OCI-LY3 (cell line): ENCODE data around the gene BAIAP2.
A peak's percentile ranks its signal among the peaks of the same experiment; 100 is the strongest.

Experiments
- H2AFZ ChIP-seq: fragments of 200-600, 300-600 bp; shearing (Covaris generic); 2 replicates; pipeline ENCODE4 v1.6.0; 2014; ENCODE audit warnings: antibody characterized with exemption, low read depth, low read length
- H3K27ac ChIP-seq: fragments of 200-600, 300-600 bp; sonication (generic); 2 replicates; pipeline ENCODE4 v1.5.1; 2014; ENCODE audit warnings: mild to moderate bottlenecking, low read length, moderate library complexity, mixed read lengths
- H3K27me3 ChIP-seq: fragments of 200-600, 300-600 bp; sonication (generic); 2 replicates; pipeline ENCODE4 v1.6.1; 2014; ENCODE audit warnings: low read depth, low read length, mixed read lengths
- H3K36me3 ChIP-seq: fragments of 200-600, 300-600 bp; sonication (generic); replicated peaks from 2 replicates; pipeline ENCODE3; 2014; ENCODE audit warnings: low read depth, low read length, mixed read lengths
- H3K4me1 ChIP-seq: fragments of 300-600, 200-600 bp; sonication (generic); 2 replicates; pipeline ENCODE4 v1.6.1; 2014; ENCODE audit warnings: low read length, mixed read lengths
- H3K4me2 ChIP-seq: fragments of 200-600, 300-600 bp; sonication (generic); 2 replicates; pipeline ENCODE4 v1.6.1; 2014; ENCODE audit warnings: low read length, mixed read lengths
- H3K4me3 ChIP-seq: fragments of 300-600, 200-600 bp; sonication (generic); 2 replicates; pipeline ENCODE4 v1.5.1; 2014; ENCODE audit warnings: antibody characterized with exemption, mild to moderate bottlenecking, low read length, moderate library complexity
- H3K79me2 ChIP-seq: fragments of 300-600, 200-600 bp; shearing (Covaris generic); 2 replicates; pipeline ENCODE4 v1.6.1; 2014; ENCODE audit warnings: mild to moderate bottlenecking, low read length, mixed read lengths
- H3K9ac ChIP-seq: fragments of 300-600, 200-600 bp; shearing (Covaris generic); 2 replicates; pipeline ENCODE4 v1.6.0; 2014; ENCODE audit warnings: mild to moderate bottlenecking, low read length, moderate library complexity
- H3K9me3 ChIP-seq: fragments of 200-600, 300-600 bp; shearing (Covaris generic); 2 replicates; pipeline ENCODE4 v1.6.1; 2014; ENCODE audit warnings: low read length, mixed read lengths; ENCODE audit not compliant: insufficient read depth
- H4K20me1 ChIP-seq: fragments of 200-600, 300-600 bp; sonication (generic); 2 replicates; pipeline ENCODE4 v1.6.1; 2016; ENCODE audit warnings: low read length, mixed read lengths; ENCODE audit not compliant: insufficient read depth
- EZH2phosphoT487 ChIP-seq: fragments of 200-600 bp; shearing (Covaris generic); IDR thresholded peaks from 2 replicates; pipeline ENCODE4 v1.6.1; 2018; ENCODE audit warnings: antibody characterized with exemption, mixed run types, low read depth
- TF ChIP-seq, protein P1 (sequence below): fragments of 200-600, 300-600 bp; sonication (generic); IDR thresholded peaks from 2 replicates; pipeline ENCODE4 v1.5.1; 2014; ENCODE audit warnings: antibody characterized with exemption, low read length, low read depth

Gene BAIAP2

DNA sequence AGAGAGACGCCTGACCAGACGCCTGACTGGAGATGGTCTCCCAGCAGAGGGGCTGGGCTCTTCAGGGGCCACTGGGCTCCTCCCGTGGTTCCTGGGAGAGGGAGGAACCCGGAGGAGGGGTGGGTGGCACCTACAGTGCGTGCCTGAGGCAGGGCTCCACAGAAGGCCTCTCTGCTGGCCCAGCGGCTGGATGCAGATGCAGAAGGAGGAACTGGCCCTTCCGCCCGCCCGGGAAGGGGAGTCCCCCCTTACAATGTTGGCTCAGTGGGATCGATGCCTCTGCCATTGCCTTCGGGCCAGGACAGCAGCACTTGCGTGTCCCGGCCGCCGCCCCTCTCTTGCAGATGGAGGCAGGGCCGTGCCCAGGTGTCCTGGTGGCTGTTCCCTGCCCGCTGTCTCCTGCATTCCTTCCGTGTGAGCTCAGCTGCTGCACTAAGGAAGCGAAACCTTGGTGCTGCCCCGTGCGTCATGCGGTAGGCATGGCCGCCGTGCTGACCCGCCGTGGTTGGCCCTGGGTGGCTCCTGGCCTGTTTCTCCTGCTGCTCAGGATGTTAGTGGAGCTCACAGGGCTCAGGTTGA is 15.1 kb downstream of the BAIAP2 start:
- Histone ChIP-seq H3K4me1 (peaks cover 24% of the 10 kb centered on the region), H3K9me3 (no peaks in the 10 kb centered on the region), H3K4me3 (peak overlapping the region; percentile 79), H2AFZ (no peak overlapping the region; the same call in 1 of the 2 replicates), H3K27me3 (peaks cover 21% of the 10 kb centered on the region), H3K36me3 (no peaks in the 10 kb centered on the region), H4K20me1 (no peaks in the 10 kb centered on the region), H3K79me2 (no peaks in the 10 kb centered on the region), H3K9ac (peak overlapping the region; percentile 74), H3K27ac (peak overlapping the region; percentile 59), H3K4me2 (peak overlapping the region; percentile 98)
- no peak for TF ChIP-seq EZH2phosphoT487
- TF ChIP-seq, protein P1, sequence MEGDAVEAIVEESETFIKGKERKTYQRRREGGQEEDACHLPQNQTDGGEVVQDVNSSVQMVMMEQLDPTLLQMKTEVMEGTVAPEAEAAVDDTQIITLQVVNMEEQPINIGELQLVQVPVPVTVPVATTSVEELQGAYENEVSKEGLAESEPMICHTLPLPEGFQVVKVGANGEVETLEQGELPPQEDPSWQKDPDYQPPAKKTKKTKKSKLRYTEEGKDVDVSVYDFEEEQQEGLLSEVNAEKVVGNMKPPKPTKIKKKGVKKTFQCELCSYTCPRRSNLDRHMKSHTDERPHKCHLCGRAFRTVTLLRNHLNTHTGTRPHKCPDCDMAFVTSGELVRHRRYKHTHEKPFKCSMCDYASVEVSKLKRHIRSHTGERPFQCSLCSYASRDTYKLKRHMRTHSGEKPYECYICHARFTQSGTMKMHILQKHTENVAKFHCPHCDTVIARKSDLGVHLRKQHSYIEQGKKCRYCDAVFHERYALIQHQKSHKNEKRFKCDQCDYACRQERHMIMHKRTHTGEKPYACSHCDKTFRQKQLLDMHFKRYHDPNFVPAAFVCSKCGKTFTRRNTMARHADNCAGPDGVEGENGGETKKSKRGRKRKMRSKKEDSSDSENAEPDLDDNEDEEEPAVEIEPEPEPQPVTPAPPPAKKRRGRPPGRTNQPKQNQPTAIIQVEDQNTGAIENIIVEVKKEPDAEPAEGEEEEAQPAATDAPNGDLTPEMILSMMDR = no peak

DNA sequence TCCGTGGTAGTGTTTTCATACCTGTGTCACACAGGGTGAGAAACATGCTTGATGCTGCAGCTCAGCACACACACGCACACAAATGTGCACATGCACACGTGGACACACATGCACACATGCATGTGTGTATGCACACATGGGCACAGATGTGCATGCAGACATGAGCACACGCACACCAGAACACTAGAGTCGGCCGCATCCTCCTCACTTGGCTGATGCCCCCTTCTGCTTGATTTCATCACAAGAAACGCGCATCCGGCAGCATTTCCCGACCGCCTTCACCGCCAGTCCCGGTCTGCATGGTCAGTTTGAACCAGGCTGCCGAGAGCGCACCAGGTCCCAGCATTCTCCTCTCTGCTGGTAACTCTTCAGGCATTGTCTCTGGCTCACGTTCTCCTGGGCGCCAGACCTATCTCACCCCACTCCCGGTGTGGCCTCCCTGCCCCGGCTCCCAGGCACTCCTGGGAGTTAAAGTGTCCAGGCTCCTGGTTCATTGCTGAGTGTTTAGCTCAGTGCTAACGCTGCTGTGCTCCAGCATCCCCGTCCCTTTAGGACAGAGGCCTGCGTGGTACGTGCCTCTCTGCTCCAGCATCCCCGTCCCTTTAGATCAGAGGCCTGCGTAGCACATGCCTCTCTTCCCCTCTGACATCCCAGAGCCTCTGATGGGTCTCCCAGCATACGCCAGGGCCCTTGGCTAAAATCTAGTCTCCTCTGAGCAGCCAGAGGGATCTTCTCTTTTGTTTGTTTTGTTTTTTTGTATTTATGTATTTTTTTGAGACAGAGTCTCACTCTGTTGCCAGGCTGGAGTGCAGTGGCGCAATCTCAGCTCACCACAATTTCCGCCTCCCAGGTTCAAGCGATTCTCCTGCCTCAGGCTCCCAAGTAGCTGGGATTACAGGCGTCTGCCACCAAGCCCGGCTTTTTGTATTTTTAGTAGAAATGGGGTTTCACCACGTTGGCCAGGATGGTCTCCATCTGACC is 16.0 kb downstream of the BAIAP2 start:
- Histone ChIP-seq H3K27me3 (peaks cover 21% of the 10 kb centered on the region), H3K4me1 (peaks cover 24% of the 10 kb centered on the region), H3K27ac (no peak overlapping the region), H3K4me2 (peak overlapping the region; percentile 98), H2AFZ (no peak overlapping the region), H4K20me1 (no peaks in the 10 kb centered on the region), H3K9ac (no peak overlapping the region), H3K9me3 (no peaks in the 10 kb centered on the region), H3K36me3 (no peaks in the 10 kb centered on the region), H3K4me3 (peak overlapping the region; percentile 79), H3K79me2 (no peaks in the 10 kb centered on the region)
- TF ChIP-seq EZH2phosphoT487 = no peak
- TF ChIP-seq, protein P1 = no peak

DNA sequence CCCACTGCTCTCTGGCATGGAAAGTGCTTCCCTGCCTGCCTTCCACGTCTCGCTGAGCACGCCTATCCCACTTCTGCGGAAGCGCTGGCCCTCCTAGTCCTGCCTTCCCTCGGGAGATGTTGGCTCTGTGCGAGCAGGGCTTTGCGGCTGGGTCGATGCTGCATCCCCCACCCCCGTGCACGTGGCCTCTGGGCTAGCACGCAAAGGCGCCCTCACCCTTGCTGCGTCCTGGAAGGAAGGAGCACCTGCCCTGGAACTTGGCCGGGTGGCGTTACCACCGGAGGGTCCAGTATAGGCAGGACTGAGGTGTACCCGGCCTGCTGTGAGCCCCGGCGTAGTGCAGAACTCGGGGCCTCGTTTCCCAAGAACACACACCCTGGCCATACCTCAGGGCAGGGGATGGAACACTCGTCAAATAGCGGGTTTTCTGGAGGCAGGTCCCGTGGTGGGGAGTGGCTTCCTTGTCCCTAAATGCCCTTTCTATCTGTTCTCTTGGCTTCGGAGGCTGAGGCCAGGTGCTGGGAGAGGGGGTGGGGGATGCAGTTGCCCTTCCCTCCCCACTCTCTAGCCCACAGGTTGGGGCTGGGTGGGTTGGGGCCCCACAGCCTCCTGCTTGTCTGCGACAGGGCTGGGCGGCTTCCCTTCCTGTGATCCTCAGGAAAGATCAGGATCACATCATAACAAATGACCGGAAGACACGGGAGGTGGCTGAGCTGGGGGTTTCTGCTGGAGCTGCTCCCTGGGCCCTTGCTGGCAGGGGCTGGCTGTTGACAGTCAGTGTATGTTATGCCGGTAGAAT is 17.4 kb downstream of the BAIAP2 start:
- no peak for TF ChIP-seq EZH2phosphoT487
- TF ChIP-seq, protein P1 = no peak
- Histone ChIP-seq H3K4me2 (no peak overlapping the region), H3K36me3 (no peaks in the 10 kb centered on the region), H3K4me1 (peaks cover 24% of the 10 kb centered on the region), H3K9ac (no peak overlapping the region), H3K27ac (no peak overlapping the region), H4K20me1 (no peaks in the 10 kb centered on the region), H3K27me3 (peaks cover 9% of the 10 kb centered on the region), H3K9me3 (no peaks in the 10 kb centered on the region), H3K4me3 (no peak overlapping the region), H2AFZ (no peak overlapping the region), H3K79me2 (no peaks in the 10 kb centered on the region)
